ENCODE results near the gene ADAMTS1.

ADAMTS1 gene

GRCh38 chr21:26811482-26811881 is 33.7 kb downstream of the ADAMTS1 start:
- DNase-seq = no peak

GRCh38 chr21:26810676-26811415 is 34.4 kb downstream of the ADAMTS1 start:
- DNase-seq = no peak

GRCh38 chr21:26810266-26810665 is 34.9 kb downstream of the ADAMTS1 start:
- no peak for DNase-seq

- DNase-seq = no peak
Observed at GRCh38 chr21:26809745-26810144, 35.5 kb downstream of the ADAMTS1 start.

GRCh38 chr21:26806801-26807295 is 38.4 kb downstream of the ADAMTS1 start:
- DNase-seq = no peak

GRCh38 chr21:26804895-26805609 is 40.2 kb downstream of the ADAMTS1 start:
- no peak for DNase-seq

- no peak for DNase-seq
Observed at GRCh38 chr21:26801498-26801897, 43.7 kb downstream of the ADAMTS1 start.

- DNase-seq = no peak
Observed at GRCh38 chr21:26800970-26801431, 44.2 kb downstream of the ADAMTS1 start.

GRCh38 chr21:26800455-26800854 is 44.8 kb downstream of the ADAMTS1 start:
- DNase-seq = no peak

- DNase-seq = no peak
Observed at GRCh38 chr21:26800001-26800400, 45.2 kb downstream of the ADAMTS1 start.

- no peak for DNase-seq
Observed at GRCh38 chr21:26798856-26799751, 46.1 kb downstream of the ADAMTS1 start.

- no peak for DNase-seq
Observed at GRCh38 chr21:26797878-26798456, 47.2 kb downstream of the ADAMTS1 start.

- no peak for DNase-seq
Observed at GRCh38 chr21:26795866-26796329, 49.3 kb downstream of the ADAMTS1 start.

GRCh38 chr21:26795412-26795805 is 49.8 kb downstream of the ADAMTS1 start:
- DNase-seq = no peak

GRCh38 chr21:26794597-26795411 is 50.4 kb downstream of the ADAMTS1 start:
- DNase-seq = no peak

- no peak for DNase-seq
Observed at GRCh38 chr21:26790296-26790695, 54.9 kb downstream of the ADAMTS1 start.

- DNase-seq = no peak
Observed at GRCh38 chr21:26788790-26789189, 56.4 kb downstream of the ADAMTS1 start.
